PFSK-1 (cell line): ENCODE data around the gene NOL3.

ENCODE experiments used
- POLR2AphosphoS5 ChIP-seq: IDR thresholded peaks from 2 replicates; pipeline ENCODE4 v1.6.1; 2012; ENCODE audit warnings: low read depth, mild to moderate bottlenecking, control low read depth, low read length, moderate library complexity
- SIN3A ChIP-seq: IDR thresholded peaks from 2 replicates; pipeline ENCODE4 v1.6.1; 2012; ENCODE audit warnings: mild to moderate bottlenecking, low read length, moderate library complexity, borderline replicate concordance; ENCODE audit not compliant: insufficient read depth

DNA sequence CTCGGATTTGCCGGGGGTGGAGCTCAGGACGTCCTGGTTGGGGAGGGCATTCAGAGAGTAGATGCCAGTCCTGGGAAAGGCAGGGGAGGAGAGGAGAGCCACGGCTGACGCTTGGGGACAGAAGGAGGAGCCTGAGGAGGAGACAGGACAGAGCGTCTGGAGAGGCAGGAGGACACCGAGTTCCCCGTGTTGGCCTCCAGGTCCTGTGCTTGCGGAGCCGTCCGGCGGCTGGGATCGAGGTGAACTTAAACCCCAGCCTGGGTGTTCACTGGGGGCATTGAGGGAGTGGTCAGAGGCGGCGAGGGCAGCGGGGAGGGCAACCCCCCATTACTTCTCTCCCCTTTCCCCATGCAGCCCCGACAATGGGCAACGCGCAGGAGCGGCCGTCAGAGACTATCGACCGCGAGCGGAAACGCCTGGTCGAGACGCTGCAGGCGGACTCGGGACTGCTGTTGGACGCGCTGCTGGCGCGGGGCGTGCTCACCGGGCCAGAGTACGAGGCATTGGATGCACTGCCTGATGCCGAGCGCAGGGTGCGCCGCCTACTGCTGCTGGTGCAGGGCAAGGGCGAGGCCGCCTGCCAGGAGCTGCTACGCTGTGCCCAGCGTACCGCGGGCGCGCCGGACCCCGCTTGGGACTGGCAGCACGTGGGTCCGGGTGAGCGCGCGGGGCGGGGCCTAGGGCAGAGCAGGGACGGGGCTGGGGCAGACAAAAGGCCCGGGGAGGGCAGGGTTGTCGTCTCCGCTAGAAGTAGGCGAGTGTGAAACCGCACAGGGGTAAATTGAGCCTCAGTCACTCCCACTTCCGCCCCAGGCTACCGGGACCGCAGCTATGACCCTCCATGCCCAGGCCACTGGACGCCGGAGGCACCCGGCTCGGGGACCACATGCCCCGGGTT is 3.7 kb downstream of the NOL3 start:
- TF ChIP-seq POLR2AphosphoS5 (peak; percentile 53), SIN3A (no peak)
